ENCODE results near the gene CACNA2D4. TPM values are rescaled to one million over a fixed set of nuclear protein-coding genes. Genes with fewer than 3 reads are reported as not detected.

Gene CACNA2D4
- total RNA-seq, 4 donors from 2014 or later, result 0.25 to 3.1 (median 0.68) TPM

GRCh38 chr12:1750300-1750699 is 168.2 kb downstream of the CACNA2D4 start:
- in situ Hi-C loops (cut with MboI; ENCODE audit: low sequenced_read_pairs in 4 of 4), result no loop called here
- intact Hi-C loops (cut with DNase I; ENCODE audit: low total_unique reads), result no loop called here
- Histone ChIP-seq H3K36me3 (peaks cover 0 to 9% of the 10 kb centered on the region in 2 donors), H3K27ac (no peak overlapping the region), H3K4me3 (no peak overlapping the region), H3K27me3 (no peaks in the 10 kb centered on the region), H3K9me3 (peaks cover 0 to 3% (median 0%) of the 10 kb centered on the region in 3 donors), H3K4me1 (peaks cover 10 to 25% of the 10 kb centered on the region in 2 donors)
- no peak for DNase-seq
- TF ChIP-seq POLR2A (IDR thresholded peaks at IDR 0.05), result no peak
- no peak for TF ChIP-seq CTCF (IDR thresholded peaks at IDR 0.05 in 4 of 5, conservative IDR thresholded peaks at IDR 0.05 in 1 of 5)
- ATAC-seq, result no peak

DNA sequence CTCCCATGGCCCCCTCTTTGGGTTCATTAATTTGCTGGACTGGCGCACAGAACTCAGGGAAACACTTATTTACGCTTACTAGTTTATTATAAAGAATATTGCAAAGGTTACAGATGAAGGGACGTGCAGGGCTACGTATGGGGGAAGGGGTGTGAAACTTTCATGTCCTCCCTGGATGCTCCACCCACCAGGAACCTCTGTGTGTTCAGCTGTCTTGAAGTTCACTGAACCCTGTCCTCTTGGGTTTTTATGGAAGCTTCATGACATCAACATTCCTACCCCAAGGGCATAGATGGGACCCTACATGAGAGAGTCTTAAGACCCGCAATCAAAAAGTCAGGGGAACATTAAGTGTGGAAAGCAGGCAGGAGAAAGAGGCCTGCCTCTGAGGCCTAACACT is 169.4 kb downstream of the CACNA2D4 start:
- Histone ChIP-seq H3K27ac (peak overlapping the region in 1 of 4 donors; percentile 28), H3K4me3 (no peak overlapping the region), H3K9me3 (peaks cover 0 to 3% (median 0%) of the 10 kb centered on the region in 3 donors), H3K4me1 (peaks cover 16 to 23% of the 10 kb centered on the region in 2 donors), H3K36me3 (no peaks in the 10 kb centered on the region), H3K27me3 (no peaks in the 10 kb centered on the region)
- no peak for TF ChIP-seq POLR2A (IDR thresholded peaks at IDR 0.05)
- no peak for TF ChIP-seq CTCF (IDR thresholded peaks at IDR 0.05 in 4 of 5, conservative IDR thresholded peaks at IDR 0.05 in 1 of 5)
- DNase-seq (no peak), ATAC-seq (no peak)
- intact Hi-C loops (cut with DNase I; ENCODE audit: low total_unique reads) (no loop called here), in situ Hi-C loops (cut with MboI; ENCODE audit: low sequenced_read_pairs in 4 of 4) (no loop called here)

DNA sequence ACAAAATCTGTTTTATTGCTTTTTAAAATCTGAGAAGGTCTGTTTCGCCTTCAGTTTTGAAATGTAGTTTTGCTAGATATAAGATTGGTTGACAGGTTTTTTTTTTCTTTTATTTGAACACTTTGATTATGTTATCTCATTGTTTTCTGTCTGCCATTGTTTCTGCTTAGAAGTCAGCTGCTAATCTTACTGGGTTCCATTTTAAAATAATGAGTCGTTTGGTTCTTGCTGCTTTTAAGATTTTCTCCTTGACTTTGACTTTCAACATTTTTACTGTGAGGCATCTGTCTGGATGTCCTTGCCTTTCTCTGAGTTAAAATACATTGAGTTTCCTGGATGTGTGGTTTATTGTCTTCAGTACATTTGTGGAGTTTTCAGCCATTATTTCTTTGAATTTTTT is 170.8 kb downstream of the CACNA2D4 start:
- TF ChIP-seq POLR2A (IDR thresholded peaks at IDR 0.05), result no peak
- no peak for TF ChIP-seq CTCF (IDR thresholded peaks at IDR 0.05 in 4 of 5, conservative IDR thresholded peaks at IDR 0.05 in 1 of 5)
- ATAC-seq (no peak), DNase-seq (no peak)
- H3K27ac ChIP-seq, result no peak overlapping the region
- intact Hi-C loops (cut with DNase I; ENCODE audit: low total_unique reads), result no loop called here
- no peaks in the 10 kb centered on the region for H3K27me3 ChIP-seq
- peaks cover 16 to 23% of the 10 kb centered on the region in 2 donors for H3K4me1 ChIP-seq
- no peaks in the 10 kb centered on the region for H3K36me3 ChIP-seq
- no peak overlapping the region for H3K4me3 ChIP-seq
- peaks cover 0 to 3% (median 0%) of the 10 kb centered on the region in 3 donors for H3K9me3 ChIP-seq
- in situ Hi-C loops (cut with MboI; ENCODE audit: low sequenced_read_pairs in 4 of 4), result no loop called here

- DNase-seq (no peak), ATAC-seq (no peak)
- Histone ChIP-seq H3K27me3 (no peaks in the 10 kb centered on the region), H3K4me3 (no peak overlapping the region), H3K9me3 (peaks cover 0 to 3% (median 0%) of the 10 kb centered on the region in 3 donors), H3K36me3 (no peaks in the 10 kb centered on the region), H3K4me1 (peaks cover 28 to 50% of the 10 kb centered on the region in 2 donors), H3K27ac (no peak overlapping the region)
- intact Hi-C loops (cut with DNase I; ENCODE audit: low total_unique reads), result no loop called here
- in situ Hi-C loops (cut with MboI; ENCODE audit: low sequenced_read_pairs in 4 of 4), result no loop called here
- TF ChIP-seq POLR2A (IDR thresholded peaks at IDR 0.05) (no peak), CTCF (IDR thresholded peaks at IDR 0.05 in 4 of 5, conservative IDR thresholded peaks at IDR 0.05 in 1 of 5) (no peak)
Observed at GRCh38 chr12:1744932-1745331, 173.5 kb downstream of the CACNA2D4 start.

Other genes with a start within 250 kb of the CACNA2D4 start
- 10 to 100 TPM; 18.9 to 47.4 (median 25.1) TPM for gene ADIPOR2, start 227.6 kb downstream of the CACNA2D4 start, total RNA-seq
- gene LRTM2, start 98.1 kb downstream of the CACNA2D4 start, total RNA-seq, result not detected
- gene DCP1B, start 85.8 kb upstream of the CACNA2D4 start, total RNA-seq, result 10 to 100 TPM; 11.5 to 13.5 (median 12.4) TPM
- 1 to 10 TPM in 2 of 4 donors, under 1 TPM in 2; 0.80 to 1.8 (median 0.91) TPM for gene CACNA1C, start 134.3 kb upstream of the CACNA2D4 start, total RNA-seq